Stimulated activated CD4-positive, alpha-beta T cell treated with anti-CD3 and anti-CD28 coated beads, TNF-alpha, amount 100 ng/mL, for 4 hours (primary cell): ENCODE results near the gene TMEM220.
"Not testable (repeated sequence)": the region's sequence is repeated elsewhere in the genome, so short reads cannot be mapped to it uniquely, and the experiment has no call there.

Experiments
- DNase-seq, 3 experiments: peaks; one replicate each; pipeline ENCODE4 v3.0.0-alpha.2; 2020; ENCODE audit warnings: low read depth in 3 of 3

Gene TMEM220

GRCh38 chr17:10754861-10755591 is 25.2 kb upstream of the TMEM220 start:
- DNase-seq: no peak

GRCh38 chr17:10754109-10754508 is 24.3 kb upstream of the TMEM220 start:
- DNase-seq: no peak

GRCh38 chr17:10752696-10753095 is 22.9 kb upstream of the TMEM220 start:
- no peak for DNase-seq

DNA sequence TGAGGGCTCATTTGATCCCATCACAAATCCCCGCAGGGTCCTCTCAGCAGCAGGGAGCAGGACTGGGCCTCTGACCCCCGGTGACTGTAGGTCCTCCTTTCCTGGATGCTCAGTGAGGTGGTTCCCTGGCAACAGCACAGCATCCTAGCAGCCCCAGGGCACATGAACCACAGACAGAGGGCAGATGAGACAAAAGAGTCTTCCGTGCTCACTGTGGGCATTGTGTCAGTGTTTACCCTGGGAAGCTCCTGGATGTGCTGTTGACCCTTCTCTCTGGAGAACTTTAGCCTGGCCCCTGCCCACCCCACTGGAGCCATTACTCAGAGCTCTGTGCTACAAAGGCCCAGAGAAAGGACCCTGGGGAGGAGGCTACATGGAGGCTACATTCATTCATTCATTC is 21.7 kb upstream of the TMEM220 start:
- DNase-seq: no peak

DNA sequence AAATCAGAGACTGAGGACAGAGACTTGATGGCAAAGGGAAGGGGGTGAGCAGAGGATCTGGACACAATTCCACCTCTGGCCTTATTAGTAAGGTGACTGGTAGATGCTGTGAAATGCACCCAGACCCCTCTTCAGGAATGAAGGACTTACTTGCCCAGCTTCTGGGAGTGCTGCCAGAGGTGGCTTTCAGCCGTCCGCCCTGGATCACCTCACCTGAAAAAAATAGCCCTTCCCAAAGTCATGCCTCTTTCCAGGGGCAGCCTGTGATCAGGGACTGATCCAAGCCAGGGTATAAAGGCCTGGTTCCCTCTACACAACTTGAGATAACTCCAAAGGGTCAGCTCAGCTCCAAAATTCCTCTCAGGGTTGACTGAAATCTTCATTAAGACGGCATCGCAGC is 20.4 kb upstream of the TMEM220 start:
- no peak for DNase-seq

DNA sequence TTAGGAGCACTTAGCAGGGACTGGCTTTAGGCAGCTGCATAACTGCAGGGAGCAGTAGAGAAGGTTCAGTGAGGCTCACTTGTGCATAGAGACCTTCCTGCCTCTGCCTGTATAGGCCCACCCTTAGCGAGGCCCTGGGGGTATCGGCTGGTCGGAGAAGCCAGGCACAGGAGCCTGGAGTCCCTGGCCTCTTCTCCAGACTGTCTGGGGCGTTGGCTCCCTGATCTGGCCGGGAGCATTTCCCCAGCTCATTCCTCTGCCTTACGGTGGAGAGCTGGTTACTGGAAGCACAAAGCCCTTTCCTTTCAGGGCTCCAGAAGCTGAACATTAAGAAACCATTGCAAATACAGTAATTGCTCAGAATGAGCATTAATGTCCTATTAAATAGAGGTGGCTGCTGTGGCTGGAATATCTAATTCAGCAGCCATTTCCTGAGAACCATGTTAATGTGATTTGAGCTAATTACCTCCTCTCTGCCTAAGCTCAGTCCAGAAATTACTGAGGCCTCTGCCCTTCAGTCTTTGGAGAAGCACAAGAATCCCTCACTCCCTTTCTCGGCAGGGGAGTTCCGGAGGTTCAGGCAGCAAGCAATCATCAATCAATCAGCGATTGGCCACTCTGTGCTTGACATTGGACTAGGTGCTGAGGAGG is 18.8 kb upstream of the TMEM220 start:
- DNase-seq: no peak

- DNase-seq: no peak
Measured at GRCh38 chr17:10745231-10745630, 15.4 kb upstream of the TMEM220 start.

- no peak for DNase-seq
Measured at GRCh38 chr17:10744501-10745000, 14.7 kb upstream of the TMEM220 start.

GRCh38 chr17:10743316-10744009 is 13.6 kb upstream of the TMEM220 start:
- no peak for DNase-seq

DNA sequence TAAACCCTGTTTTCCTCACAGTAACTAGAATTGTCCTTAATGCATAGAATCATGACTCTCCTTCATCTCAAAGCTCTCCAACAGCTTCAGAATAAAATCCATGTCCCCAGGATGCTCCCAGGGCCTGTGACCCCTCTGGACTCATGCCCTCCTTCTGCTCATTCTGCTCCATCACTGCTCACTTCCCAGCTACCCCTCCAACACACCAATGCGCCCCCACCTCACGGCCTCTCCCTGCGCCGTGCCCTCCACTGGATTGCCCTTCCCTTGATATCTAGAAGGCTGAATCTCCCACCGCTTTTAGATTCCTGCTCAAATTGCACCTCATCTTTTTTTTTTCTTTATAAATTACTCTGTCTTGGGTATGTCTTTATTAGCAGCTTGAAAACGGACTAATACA is 12.6 kb upstream of the TMEM220 start:
- no peak for DNase-seq

GRCh38 chr17:10741416-10742135 is 11.8 kb upstream of the TMEM220 start:
- DNase-seq: no peak

DNA sequence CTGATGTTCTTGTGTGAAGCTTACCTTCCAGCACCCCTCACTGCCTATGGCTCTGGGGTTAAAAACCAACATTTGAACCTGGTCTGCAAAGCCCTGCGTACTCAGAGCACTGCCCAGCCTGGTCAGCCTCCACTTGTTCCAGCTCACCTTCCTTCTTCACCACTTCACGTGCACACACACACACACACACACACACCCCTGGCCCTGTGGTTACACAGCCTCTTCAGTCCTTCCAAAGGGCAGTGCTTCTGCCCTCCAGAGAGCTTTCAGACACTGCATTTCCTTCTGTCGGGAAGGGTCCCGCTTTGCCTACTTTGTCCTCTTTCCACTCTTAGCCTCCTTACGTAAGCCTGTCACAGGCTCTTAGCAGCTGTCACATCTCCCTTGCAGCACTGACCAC is 9.6 kb upstream of the TMEM220 start:
- no peak for DNase-seq

DNA sequence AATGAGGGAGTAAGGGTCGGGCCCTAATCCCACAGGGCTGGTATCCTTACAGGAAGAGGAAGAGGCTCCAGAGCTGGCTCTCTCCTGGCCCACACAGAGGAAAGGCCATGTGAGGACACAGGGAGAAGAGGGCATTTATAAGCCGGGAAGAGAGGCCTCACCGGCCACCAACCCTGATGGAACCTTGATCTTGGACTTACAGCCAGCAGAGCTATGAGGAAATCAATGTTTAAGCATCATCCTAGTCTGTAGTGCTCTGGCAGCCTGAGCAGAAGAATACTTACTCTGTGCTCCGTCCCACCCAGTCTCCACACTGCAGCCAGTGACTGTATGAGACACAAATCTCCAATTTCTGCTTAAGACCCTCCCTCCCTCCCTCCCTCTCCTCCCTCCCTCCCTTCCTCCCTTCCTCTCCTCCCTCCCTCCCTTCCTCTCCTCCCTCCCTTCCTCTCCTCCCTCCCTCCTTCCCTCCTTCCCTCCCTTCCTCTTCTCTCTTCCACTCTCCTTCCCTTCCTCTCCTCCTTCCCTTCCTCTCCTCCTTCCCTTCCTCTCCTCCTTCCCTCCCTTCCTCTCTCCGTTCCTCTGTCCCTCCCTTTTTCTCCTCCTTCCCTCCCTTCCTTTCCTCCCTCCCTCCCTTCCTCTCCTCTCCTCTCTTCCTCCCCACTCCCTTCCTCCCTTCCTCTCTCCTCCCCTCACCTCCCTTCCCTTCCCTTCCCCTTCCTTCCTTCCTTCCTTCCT is 8.9 kb upstream of the TMEM220 start:
- DNase-seq: no peak

- no peak for DNase-seq
Measured at GRCh38 chr17:10737736-10738135, 7.9 kb upstream of the TMEM220 start.

DNA sequence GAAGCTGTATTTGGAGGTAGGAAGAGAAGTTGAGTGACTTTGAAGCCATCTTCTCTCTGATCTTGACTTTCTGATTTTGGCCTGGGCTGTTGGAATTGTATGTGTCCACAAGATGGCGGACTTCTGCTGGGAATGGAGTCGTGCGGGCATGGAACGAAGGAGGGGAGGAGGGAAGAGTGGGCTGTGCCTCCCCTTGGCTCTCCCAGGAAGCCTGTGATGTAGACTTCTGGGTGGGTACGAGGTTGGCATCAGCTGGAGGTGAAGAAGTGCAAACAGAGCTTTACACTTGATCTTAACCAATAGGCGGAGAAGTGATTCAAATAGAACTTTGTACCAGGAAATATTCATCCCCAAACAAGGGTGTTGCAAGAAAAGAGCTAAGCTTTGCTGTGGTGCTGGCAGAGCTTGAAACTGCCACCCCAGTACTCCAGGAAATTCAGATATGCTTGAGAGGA is 7.4 kb upstream of the TMEM220 start:
- no peak for DNase-seq

GRCh38 chr17:10735821-10736220 is 6.0 kb upstream of the TMEM220 start:
- DNase-seq: no peak

GRCh38 chr17:10735251-10735650 is 5.4 kb upstream of the TMEM220 start:
- no peak for DNase-seq

- DNase-seq: no peak
Measured at GRCh38 chr17:10733666-10734065, 3.8 kb upstream of the TMEM220 start.

- DNase-seq: not testable (repeated sequence)
Measured at GRCh38 chr17:10732121-10732520, 2.3 kb upstream of the TMEM220 start.

- DNase-seq: no peak
Measured at GRCh38 chr17:10731408-10731879, 1.6 kb upstream of the TMEM220 start.

DNA sequence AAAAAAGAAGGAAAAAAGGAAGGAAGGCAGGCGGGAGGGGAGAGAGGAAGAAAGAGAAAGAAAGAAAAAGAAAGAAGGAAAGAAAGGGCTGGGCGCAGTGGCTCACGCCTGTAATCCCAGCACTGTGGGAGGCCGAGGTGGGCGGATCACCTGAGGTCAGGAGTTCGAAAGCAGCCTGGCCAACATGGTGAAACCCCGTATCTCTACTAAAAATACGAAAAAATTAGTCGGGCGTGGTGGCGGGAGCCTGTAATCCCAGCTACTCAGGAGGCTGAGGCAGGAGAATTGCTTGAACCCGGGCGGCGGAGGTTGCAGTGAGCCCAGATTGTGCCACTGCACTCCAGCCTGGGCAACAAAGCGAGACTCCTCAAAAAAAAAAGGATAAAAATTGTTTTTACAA is 424 bp upstream of the TMEM220 start:
- not testable (repeated sequence) for DNase-seq
